Activated B cell treated with CpG ODN at 0.5 μM for 24 hours (primary cell): Measurements from ENCODE around the gene SLC16A5. TPM values are rescaled to one million over a fixed set of nuclear protein-coding genes. Genes with fewer than 3 reads are reported as not detected.

ENCODE experiments used
- ATAC-seq: fragments of 200-7000 bp; cut with Tn5 transposase; one replicate; pipeline ENCODE4 v1.10.0; 2021; ENCODE audit warnings: low read depth, mild to moderate bottlenecking, moderate library complexity
- CTCF ChIA-PET: fragments of 350-600 bp; sonication (Branson Sonifier 250); formaldehyde crosslinking; loops from one replicate; lab custom pipeline; 2021; ENCODE audit warnings: antibody characterized with exemption; lab: Charles Lee
- POLR2A ChIA-PET: fragments of 350-600 bp; sonication (Branson Sonifier 250); formaldehyde crosslinking; loops from one replicate; lab custom pipeline; 2021; ENCODE audit warnings: antibody characterized with exemption; lab: Charles Lee
- DNase-seq: peaks from one replicate; pipeline ENCODE4 v3.0.0; 2022
- H3K27ac Mint-ChIP-seq: one replicate; pipeline ENCODE4 v1.8.0; 2020; ENCODE audit warnings: mixed read lengths
- H3K27me3 Mint-ChIP-seq: one replicate; pipeline ENCODE4 v1.8.0; 2021; ENCODE audit warnings: mixed read lengths
- H3K36me3 Mint-ChIP-seq: one replicate; pipeline ENCODE4 v1.8.0; 2021; ENCODE audit warnings: low read depth, mixed read lengths
- H3K4me1 Mint-ChIP-seq: one replicate; pipeline ENCODE4 v1.8.0; 2021; ENCODE audit warnings: mixed read lengths
- H3K4me3 Mint-ChIP-seq: one replicate; pipeline ENCODE4 v1.8.0; 2020; ENCODE audit warnings: mild to moderate bottlenecking, mixed read lengths
- H3K9me3 Mint-ChIP-seq: one replicate; pipeline ENCODE4 v1.8.0; 2020; ENCODE audit warnings: mixed read lengths
- intact Hi-C: fragments of 100-400 bp; cut with micrococcal nuclease; formaldehyde crosslinking; loops from one replicate; pipeline ENCODE4 v1.15.1; 2024
- total RNA-seq: library from RNA; stranded (reverse); gene quantifications from 2 replicates; pipeline ENCODE4 v1.2.3, GENCODE V29; 2022
- TF ChIP-seq, protein P1 (sequence below): fragments of 200-600 bp; IDR thresholded peaks from one replicate; pipeline ENCODE4 v1.8.0; 2022; ENCODE audit warnings: antibody characterized with exemption, mild to moderate bottlenecking

Gene SLC16A5
- total RNA-seq, 1 donor from 2014 or later, result 5.7 TPM

DNA sequence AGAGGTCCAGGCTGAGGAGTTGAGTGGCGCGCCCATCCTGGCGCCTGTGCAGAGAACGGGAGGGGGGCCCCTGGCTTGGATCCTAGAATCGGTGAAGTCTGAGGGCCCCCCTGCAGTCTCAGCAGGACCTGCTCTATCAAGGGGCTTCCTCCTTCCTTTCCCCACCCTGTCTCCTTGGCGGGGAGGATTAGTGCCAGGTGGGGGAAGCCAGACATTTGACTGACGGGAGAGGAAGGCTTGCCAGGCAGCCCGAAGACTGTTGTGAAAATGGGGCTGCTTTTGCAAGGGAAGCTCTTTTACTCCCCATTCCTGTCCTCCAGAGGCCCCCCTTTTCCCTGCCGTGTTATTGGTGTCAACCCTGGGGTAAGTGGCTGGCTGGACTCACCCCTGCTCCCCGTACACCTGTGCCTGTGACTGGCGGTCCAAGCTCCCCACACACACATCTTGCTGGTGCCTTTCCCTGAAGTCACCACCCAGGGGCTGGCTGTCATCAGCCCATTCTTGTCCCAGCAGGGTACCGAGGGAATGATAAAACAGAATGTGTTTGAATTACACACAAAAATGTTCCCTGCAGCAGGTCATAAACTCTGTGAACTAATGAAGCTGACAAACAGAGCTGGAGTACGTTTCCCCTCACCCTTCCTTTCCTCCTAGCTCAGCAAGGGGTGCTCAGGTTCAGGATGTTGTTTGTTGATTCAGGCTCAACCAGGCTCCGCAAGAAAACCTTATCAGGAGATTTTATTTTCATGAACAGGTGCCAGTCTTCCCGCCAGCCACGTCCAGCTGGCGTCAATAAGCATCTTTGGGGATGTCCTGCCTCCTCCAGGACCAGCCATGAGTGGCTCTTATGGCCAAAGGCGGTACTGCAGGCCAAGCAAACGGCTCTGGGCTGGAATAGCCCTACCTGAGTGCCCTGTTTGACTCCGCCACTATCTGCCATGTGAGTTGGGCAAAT is 17.6 kb downstream of the SLC16A5 start:
- intact Hi-C loops, result no loop called here
- H3K27ac Mint-ChIP-seq, result no peak overlapping the region
- POLR2A ChIA-PET, result interaction anchor here (0.5 to 3.2 kb wide), 4 partner anchors 8 to 98 kb away, joined by 3 to 9 read pairs (median 6); no protein-coding TSS in a partner anchor
- no peaks in the 10 kb centered on the region for H3K27me3 Mint-ChIP-seq
- H3K9me3 Mint-ChIP-seq, result no peaks in the 10 kb centered on the region
- CTCF ChIA-PET, result interaction anchor here (1.0 to 5.3 kb wide), 7 partner anchors 8 to 394 kb away, joined by 3 to 22 read pairs (median 4); partner anchors contain the start of genes ATP5PD, KCTD2, MRPL58 and NT5C
- TF ChIP-seq, protein P1, sequence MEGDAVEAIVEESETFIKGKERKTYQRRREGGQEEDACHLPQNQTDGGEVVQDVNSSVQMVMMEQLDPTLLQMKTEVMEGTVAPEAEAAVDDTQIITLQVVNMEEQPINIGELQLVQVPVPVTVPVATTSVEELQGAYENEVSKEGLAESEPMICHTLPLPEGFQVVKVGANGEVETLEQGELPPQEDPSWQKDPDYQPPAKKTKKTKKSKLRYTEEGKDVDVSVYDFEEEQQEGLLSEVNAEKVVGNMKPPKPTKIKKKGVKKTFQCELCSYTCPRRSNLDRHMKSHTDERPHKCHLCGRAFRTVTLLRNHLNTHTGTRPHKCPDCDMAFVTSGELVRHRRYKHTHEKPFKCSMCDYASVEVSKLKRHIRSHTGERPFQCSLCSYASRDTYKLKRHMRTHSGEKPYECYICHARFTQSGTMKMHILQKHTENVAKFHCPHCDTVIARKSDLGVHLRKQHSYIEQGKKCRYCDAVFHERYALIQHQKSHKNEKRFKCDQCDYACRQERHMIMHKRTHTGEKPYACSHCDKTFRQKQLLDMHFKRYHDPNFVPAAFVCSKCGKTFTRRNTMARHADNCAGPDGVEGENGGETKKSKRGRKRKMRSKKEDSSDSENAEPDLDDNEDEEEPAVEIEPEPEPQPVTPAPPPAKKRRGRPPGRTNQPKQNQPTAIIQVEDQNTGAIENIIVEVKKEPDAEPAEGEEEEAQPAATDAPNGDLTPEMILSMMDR, result no peak
- H3K4me1 Mint-ChIP-seq, result peaks cover 24% of the 10 kb centered on the region
- no peak overlapping the region for H3K4me3 Mint-ChIP-seq
- no peaks in the 10 kb centered on the region for H3K36me3 Mint-ChIP-seq
- DNase-seq (no peak), ATAC-seq (peak; percentile 39)

DNA sequence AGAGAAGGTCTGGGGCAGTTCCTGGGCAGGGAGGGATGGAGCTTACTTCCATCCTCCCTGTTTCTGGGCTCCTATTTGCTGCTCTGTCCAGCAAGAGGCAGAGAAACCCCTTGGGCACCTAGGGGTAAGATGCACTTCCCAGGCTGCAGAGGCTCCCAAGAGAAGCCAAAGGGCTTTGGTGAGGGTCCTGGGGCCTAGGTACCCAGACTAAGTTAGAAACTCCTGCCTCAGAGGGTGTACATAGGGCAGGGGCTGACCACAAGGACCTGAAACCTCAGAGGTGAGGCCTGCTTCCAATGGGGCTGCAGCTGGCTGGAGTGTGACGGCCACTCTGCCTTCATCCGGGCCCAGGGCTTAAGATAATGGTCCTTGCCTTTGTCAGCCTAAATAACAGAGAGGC is 20.4 kb downstream of the SLC16A5 start:
- Mint-ChIP-seq H3K4me3 (peak overlapping the region; percentile 89), H3K9me3 (no peaks in the 10 kb centered on the region), H3K27ac (no peak overlapping the region), H3K4me1 (peaks cover 28% of the 10 kb centered on the region), H3K36me3 (peaks cover 3% of the 10 kb centered on the region), H3K27me3 (no peaks in the 10 kb centered on the region)
- DNase-seq (no peak), ATAC-seq (no peak)
- CTCF ChIA-PET, result interaction anchor here (0.6 to 0.8 kb wide), 2 partner anchors 64 to 97 kb away, joined by 3 to 4 read pairs; no protein-coding TSS in a partner anchor
- TF ChIP-seq, protein P1, result no peak
- intact Hi-C loops, result loop anchor here (2.0 kb wide), 1 partner anchor 31 kb away; no protein-coding TSS in a partner anchor
- POLR2A ChIA-PET, result interaction anchor here (1.3 kb wide), 1 partner anchor 13 kb away, joined by 3 read pairs; no protein-coding TSS in a partner anchor

DNA sequence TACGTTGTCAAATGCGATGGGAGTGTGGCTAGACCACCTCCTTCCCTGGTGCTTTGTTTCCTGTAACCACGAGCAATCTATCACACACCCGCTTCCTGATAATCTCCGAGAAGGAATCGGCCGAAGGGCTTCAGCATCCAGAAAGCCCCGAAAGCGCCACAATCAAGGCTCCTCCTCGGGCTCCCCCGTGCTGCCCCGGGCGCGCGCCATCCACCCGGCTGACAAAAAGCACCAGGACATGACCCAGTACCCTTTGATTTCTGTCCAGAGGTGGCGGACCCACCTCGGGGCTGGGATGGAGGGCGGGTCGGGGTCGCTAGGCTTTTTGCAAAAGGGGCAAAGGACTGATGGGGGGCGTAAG is 21.3 kb downstream of the SLC16A5 start:
- H3K4me1 Mint-ChIP-seq, result peaks cover 30% of the 10 kb centered on the region
- DNase-seq (no peak), ATAC-seq (no peak)
- peak overlapping the region; percentile 89 for H3K4me3 Mint-ChIP-seq
- CTCF ChIA-PET, result interaction anchor here (0.8 to 1.8 kb wide), 6 partner anchors 22 to 162 kb away, joined by 3 to 9 read pairs (median 4); partner anchors contain the start of genes MIF4GD and NT5C
- H3K36me3 Mint-ChIP-seq, result peaks cover 4% of the 10 kb centered on the region
- H3K27ac Mint-ChIP-seq, result no peak overlapping the region
- intact Hi-C loops, result loop anchor here (1.0 to 2.0 kb wide), 2 partner anchors 32 to 63 kb away; partner anchors contain the start of gene ATP5PD
- H3K9me3 Mint-ChIP-seq, result no peaks in the 10 kb centered on the region
- POLR2A ChIA-PET, result interaction anchor here (0.6 to 3.0 kb wide), 17 partner anchors 10 to 1447 kb away, joined by 3 to 58 read pairs (median 5); partner anchors contain the start of genes ATP5PD, GGA3, HID1 and JPT1
- no peaks in the 10 kb centered on the region for H3K27me3 Mint-ChIP-seq
- TF ChIP-seq, protein P1, result no peak

DNA sequence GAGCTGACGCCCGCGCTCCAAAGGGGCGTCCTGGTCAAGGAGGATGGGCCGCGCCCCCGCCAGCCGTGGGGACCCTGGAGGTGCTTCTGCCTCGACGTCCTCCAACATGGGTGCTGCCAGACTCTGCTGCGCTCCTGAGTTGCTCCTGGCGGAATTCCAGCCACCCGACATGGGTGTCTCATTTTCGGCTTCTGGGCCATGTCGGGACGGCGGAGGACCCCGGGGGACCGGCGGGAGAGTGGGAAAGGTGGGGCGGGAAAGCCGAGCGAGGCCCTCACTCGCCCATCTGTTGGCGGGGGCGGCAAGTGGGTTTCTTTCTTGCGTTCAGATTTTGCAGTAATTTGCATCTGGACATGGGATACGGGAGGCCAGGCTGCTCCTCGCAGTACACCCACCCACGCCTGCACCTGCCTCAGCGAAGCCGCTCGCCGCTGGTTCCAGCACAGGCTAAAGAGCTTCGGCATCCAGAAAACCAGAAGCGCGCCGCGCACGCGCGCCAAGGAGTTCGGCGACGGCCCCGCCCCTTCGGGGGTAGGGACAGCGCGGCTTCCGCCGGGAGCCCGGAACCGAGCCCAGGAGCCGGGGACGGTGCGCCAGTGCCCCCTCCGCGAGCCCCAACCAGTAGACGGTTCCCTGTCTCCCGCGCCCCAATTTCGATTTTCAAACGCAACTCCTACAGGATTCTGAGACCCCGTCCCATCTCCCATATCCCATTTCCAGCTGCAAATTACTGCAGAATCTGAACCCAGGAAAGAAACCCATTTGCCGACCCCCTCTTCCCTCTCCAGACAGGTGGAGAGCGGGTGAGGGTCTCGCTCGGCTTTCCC is 21.9 kb downstream of the SLC16A5 start, which contains the start of gene ARMC7:
ARMC7 (plus strand) TSS at position 563 of the 827 bp plus-strand sequence. CDS start 320 bp downstream, outside the sequence.
- ChIA-PET CTCF (interaction anchor here (0.8 to 1.8 kb wide), 6 partner anchors 22 to 161 kb away, joined by 3 to 9 read pairs (median 4); partner anchors contain the start of genes MIF4GD and NT5C), POLR2A (interaction anchor here (0.5 to 3.0 kb wide), 20 partner anchors 11 to 1446 kb away, joined by 3 to 58 read pairs (median 6); partner anchors contain the start of genes ATP5PD, GGA3, HID1 and JPT1)
- ATAC-seq (peak; percentile 80), DNase-seq (peak; percentile 91)
- TF ChIP-seq, protein P1, result no peak
- H3K27ac Mint-ChIP-seq, result peak within 1 kb of the TSS; percentile 87
- peaks cover 5% of the 10 kb centered on the region for H3K36me3 Mint-ChIP-seq
- H3K27me3 Mint-ChIP-seq, result no peaks in the 10 kb centered on the region
- H3K4me1 Mint-ChIP-seq, result peaks cover 36% of the 10 kb centered on the region
- intact Hi-C loops, result loop anchor here (1.0 to 10.0 kb wide), 3 partner anchors 33 to 155 kb away; partner anchors contain the start of genes ATP5PD, GGA3 and MRPS7
- H3K9me3 Mint-ChIP-seq, result no peaks in the 10 kb centered on the region
- peak within 1 kb of the TSS; percentile 89 for H3K4me3 Mint-ChIP-seq
